Right renal cortex interstitium (tissue), 3 donors: ENCODE data around the gene ARHGAP22. TPM values are rescaled to one million over a fixed set of nuclear protein-coding genes. Genes with fewer than 3 reads are reported as not detected.

Source experiments
- DNase-seq, 3 donors: peaks; one replicate each; pipeline ENCODE4 v3.0.0-alpha.2; 2013; ENCODE audit warnings: low read depth in 3 of 3, low spot score in 2 of 3
- polyA plus RNA-seq, 3 donors: library from polyadenylated mRNA; unstranded; fragments of 120-200 nt; gene quantifications; one replicate each; pipeline ENCODE4 v1.2.1, GENCODE V29; 2013; ENCODE audit not compliant: insufficient read length in 3 of 3

ARHGAP22 gene
- polyA plus RNA-seq, 3 donors = 1.1 to 1.7 (median 1.1) TPM

DNA sequence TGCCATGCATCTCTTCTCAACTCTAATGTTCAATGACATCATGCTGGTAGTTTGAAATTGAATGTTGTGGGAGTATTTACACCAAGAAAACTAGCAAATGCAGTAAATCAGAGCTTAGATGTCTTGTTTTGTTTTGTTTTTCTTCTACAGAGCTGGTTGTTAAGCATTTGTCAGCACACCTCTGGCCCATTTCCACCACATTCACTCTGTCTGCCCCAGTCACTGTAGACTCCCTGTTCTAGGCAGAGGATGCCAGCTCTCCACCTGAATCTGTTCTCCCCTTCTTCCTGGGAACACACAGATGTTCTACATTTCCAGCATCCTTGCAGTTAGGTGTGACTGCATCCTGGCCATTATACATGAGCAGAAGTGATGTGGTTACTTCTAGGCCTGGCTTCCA is 4.1 kb upstream of the ARHGAP22 start:
- no peak for DNase-seq

DNA sequence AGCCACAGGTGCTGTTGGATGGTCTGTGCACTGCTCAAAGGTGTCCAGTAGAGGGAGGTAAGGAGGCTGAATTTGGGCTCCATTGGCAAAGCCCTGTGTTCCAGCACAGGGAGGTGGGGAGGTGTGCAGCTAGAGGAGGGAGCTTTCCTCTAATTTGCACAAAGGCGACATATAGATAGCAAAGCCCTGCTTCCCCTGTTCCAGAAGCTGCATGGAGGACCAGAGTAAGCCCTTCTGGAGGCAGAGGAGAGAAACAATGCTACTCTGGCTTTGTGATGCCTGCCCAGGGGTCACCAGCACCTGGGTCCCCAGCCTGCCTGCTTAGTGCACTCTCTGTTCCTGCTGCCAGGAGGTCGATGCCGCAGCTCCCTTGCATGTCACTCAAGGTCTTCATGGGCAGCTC is 3.4 kb upstream of the ARHGAP22 start:
- DNase-seq = no peak

DNA sequence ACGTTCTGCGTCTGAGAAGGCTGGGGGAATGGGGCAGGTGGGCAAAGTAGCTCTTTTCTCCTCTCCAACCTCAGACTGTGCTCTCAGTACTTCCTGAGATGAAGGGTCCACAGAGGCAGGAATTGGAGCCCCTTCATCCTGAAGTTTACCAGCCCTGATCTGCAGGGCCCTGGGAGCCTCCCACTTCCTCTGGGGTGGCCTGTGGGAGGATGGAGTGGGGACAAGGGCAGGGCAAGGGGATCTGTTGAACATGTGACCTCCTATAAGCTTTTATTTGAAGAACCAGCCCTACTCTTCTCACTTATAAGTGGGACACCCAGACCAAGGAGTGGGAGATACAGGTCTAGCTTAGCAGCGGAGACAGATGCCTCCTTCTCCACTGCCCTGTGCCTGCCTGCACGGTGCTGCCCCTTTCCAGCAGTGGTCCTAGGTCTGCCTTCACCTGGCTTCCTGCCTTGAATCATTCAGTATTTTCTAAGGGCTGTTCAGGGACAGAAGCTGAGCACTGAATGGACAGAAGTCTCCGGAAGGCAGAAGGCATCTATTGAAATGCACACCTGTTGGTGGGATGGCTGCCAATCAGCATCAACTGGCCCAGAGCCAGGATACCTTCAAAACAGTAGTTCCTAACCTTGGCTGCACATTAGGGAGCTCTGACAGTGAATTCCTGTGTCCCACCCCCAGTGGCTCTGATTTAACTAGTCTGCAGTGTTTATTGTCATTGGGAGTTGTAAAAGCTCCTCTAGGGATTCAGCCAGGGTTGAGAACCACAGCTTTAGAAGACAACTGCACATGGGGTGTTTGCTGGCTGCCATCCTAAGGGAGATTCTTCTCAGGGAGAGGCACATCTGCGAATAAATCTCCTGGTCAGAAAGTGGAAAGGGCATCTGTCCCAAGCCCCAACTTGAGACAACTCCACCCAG is 2.7 kb upstream of the ARHGAP22 start:
- DNase-seq = no peak

DNA sequence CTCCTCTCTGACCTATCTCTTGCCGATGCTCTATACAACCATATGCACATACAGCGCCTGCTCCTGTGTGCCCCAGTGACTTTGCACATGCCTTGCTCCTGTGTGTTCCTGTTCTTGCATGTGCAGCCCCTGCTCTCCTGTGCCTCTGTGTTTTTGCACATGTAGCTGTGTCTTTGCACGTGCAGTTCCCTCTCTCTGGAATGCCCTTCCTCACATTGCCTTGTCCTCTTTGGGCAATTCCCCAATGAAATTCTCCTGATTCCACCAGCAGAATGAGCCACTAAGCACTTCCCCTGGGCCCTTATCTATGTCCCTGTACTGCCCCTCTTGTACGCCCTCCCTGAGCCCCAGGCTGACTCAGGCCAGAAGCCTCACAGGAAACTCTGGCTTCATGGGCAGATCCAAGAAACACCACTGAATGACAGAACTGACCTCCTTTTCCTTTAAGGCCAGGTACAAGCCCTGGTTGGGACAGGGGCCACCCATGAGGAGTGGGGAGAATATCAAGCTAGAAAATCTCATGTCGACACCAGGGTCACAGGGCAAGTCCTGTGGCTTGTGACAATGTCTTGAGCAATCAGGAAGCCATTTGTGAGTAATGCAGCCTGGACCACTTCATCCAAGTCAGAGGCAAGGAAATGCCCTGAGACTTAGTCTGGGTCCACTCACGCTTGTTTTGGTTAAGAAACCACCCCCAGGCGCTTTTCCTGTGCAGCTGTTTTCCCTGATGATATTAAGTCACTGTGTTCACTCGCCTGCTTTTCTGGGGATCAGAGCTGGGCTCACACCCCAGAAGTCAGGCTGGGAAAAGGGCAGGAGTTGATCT is 1.9 kb upstream of the ARHGAP22 start:
- DNase-seq = no peak

DNA sequence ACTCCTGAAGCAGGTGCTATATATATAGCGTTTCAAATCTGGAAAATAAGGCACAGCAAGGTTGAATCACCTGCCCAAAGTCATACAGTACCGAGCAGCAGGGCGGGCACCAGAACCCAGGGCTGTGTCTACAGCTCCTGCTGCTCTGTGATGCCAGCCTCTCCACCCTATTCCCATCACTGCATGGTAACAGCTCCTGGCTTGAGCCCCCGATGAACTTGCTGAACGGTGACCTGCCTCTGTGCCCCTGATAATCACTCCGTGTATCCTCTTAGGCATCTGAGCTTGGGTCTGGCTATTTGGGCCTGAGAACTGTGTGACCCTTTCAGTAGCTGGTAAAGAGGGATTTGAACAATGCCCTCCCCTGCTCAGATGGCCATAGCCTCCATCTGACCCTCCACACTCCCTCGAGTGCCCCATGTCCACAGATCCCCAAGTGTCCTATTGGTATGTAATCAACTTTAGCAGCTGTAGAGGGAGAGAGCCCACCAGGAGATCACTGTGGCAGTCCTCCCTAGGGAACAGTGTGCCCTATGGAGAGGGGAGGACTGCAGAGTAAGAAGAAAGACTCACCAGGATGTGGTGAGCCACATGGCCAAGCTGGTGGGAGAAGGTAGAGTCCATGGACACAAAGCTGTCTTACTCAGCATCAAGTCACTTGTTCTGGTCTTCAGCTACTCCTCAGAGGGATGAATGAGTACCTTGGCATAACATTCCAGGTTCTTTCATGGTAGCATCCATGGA is 1.1 kb upstream of the ARHGAP22 start:
- DNase-seq = no peak

DNA sequence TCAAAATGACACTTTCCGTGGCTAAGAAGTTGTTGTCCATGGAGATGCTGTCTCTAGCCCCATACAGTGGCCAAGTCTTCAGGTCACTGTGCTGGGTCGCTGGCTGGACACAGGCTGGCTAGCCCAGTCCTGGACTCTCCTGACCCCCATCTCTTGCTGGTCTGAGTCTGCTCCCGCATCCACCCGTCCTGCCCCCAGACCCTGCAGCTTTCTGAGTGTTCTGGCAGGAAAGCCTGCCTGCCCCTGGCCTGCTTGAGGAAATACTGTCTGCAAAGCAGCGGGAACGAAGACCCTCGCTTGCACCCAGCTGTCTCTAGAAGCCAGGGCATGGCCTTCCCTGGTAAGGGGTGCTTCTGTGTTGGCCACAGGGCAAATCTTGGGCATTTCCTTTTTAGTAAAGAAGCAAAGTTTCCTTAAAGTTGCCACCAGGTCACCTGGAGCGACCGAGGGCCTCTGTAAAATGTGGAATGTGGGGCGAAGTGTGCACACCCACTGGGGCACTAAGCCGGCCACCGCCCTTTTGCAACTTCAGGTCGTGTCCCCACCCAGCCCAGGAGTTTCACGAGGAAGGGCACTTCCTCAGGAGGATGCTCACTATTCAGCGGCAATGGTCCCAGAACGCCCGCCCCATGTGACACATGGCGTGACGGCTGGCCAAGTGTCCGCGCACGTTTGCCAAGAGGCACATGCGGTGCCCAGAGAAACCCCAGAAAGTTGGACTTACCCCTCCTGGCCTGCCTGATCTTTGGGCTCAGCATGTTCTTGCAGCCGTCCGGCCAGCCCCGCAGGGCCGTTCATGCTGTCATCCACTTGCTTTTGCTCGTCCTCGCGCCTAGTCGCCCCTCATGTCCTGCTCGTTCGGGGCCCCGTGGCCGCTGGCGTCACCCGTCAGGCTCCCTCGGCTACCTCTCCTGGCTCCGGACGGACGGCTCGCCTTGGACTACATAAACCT is 558 bp downstream of the ARHGAP22 start:
- no peak for DNase-seq

DNA sequence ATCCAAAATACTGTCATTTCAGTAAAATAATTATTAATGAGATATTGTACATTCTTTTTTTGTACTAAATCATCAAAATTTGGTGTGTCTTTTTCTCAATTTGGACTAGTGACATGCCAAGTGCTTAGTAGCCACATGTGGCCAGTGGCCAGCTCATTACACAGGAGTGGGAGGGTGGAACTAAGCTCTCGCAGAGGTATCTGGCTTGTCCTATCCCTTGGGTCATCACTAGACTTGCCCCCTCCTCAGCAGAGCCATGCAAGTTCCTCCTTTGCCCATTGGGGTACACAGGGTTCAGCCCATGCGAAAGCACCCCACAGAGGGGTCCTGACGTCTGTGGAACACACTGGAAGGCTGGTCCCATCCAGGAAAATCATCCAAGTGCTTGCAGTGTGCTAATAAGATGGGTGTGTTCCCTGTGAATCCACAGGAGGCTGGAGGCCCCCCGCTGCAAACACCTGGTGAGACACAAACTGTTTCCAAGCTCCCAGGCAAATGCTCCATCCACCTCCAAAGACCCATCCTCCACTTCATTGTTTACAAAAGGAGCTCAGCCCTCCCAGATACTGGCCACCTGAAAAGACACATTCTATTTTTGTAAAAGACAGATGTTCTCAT is 1.3 kb downstream of the ARHGAP22 start:
- DNase-seq = no peak

DNA sequence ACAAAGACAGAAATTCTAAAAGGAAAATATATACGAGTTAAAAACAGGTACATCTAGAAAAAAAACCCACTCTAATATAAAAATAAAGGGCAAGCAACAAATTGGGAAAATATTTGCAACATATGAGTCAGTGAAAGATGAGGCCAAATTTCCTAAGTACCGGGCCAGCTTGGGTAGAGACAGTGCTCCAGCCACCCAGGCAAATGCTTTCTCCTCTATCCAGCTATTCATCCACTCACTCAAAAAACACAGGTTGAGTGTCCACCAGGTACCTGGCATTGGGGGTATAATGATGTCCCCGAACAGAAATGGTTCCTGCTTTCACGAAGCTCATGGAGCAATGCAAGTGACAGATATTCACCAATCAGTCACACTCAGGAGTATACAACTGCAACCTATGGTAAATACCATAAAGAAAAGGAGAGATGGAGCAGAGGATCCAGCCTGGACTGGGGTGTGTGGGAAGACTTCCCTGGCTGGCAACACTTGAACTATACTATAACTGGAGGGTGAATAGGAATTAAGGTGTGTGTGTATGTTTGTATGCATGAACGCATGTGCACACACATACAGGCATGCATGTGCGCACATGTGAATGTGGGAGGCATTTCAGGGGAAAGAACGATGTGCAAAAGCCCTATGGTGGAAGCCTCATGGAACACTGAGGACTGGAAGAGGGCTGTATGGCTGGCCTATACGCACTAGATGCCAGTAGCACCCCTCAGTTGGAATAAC is 2.3 kb downstream of the ARHGAP22 start:
- DNase-seq = no peak

DNA sequence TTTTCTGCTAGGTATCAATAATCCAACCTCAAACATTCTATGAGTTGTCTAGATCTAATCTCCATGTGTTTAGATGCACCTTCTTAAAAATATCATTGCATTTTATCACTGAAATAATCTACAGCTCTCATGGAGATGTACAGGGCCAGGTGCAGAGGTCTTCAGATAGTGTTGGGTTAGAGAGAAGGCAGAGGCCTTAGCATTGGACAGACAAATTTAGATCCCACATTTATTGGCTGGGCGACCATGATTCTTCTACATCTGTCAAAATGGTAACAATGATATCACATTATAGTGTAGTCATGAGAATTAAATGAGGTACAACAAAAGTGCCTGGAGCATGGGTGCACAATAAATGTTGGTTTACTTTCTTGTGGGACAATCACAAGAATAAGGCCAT is 3.1 kb downstream of the ARHGAP22 start:
- no peak for DNase-seq

DNA sequence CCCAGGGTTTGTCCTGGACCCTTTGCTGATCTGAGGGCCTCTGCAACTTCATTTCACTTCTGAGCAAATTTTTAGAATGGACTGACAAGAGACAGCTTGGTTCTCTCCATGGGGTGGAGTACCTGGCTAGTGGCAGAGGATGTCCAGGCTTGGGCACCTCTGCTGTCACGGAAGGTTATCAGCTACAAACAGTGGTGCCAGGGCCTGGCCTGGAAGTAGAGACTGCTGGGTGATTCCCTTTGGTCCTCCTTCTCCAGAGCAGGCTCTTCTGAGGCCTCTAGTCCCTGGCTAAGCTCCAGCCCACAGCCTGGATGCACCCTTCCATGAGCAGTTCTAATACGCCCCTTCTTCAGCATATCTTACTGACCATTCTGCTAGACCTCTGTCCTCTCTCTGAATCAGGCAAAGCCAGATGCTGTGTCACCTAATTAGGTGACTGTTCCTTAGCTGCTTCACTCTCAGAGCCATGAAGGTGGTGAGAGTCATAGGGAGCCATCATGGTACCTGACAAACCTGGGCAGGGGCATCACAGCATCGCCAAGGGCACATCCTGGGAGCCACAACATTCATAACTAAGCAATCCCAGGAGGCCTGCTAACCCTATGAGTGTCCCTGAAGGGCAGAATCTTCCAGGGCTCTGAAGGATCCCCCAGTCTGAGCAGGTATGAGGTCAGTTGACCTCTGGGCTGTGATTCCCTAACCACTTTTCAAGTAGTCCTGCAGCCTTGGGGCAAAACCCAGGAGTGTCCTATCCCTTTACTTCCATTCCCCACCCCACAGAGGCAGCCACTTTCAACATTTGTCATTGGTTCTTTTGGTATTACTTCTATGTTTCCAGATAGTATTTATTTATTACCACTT is 4.0 kb downstream of the ARHGAP22 start:
- DNase-seq = no peak

DNA sequence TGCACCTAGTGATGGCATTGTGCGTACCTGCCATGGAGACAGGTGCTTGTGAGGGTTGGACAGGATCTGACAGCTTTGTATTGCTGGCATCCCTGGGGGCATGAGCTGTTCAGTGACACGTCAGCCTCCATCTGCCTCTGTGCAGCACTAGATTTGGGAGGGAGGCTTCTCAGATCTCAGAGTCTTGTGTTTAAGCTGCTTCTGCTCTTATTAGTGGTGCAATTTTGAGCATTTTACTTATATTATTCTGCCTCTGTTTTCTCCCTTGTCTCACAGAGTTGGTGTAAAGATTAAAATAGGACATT is 5.1 kb downstream of the ARHGAP22 start:
- no peak for DNase-seq

DNA sequence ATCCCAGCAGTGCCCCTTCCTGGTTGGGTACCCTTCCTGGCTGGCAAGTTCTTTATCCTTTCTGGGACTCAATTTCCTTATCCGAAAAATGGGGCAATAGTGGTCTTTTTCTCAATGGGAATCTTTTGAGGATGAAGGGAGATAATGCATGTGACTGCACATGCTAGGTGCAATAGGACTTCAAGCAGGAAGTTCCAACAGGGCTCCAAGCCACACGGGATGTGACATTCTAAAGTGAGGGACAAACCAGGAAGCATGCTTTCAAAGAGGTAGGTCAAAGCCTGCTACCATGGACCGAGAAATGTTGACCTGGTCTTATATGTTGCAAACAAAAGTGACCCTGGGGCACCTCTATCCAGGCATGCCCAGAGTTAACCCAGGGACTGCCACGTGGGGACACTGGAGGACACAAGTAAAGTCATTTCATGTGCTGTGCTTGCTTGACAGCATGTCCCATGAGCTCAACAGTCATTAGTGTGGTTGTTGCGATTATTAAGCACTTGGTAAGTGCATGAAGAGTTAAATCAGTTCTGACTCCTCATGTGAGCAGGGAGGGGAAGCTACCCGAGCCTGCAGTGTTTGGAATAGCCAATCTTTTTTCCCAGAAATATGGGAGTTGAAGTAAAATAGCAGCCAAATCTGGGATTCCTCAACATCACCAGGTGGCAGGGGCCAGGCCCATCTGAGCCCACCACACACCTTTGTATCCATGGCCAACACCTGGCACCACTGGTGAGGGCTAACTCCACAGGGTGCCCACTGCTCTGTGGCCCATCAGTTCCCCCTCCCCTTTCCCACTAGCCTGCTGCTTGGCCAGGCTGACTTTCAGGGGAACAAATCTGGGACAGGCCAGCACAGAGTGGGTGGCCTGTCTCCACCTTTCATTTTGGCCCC is 5.7 kb downstream of the ARHGAP22 start:
- no peak for DNase-seq

DNA sequence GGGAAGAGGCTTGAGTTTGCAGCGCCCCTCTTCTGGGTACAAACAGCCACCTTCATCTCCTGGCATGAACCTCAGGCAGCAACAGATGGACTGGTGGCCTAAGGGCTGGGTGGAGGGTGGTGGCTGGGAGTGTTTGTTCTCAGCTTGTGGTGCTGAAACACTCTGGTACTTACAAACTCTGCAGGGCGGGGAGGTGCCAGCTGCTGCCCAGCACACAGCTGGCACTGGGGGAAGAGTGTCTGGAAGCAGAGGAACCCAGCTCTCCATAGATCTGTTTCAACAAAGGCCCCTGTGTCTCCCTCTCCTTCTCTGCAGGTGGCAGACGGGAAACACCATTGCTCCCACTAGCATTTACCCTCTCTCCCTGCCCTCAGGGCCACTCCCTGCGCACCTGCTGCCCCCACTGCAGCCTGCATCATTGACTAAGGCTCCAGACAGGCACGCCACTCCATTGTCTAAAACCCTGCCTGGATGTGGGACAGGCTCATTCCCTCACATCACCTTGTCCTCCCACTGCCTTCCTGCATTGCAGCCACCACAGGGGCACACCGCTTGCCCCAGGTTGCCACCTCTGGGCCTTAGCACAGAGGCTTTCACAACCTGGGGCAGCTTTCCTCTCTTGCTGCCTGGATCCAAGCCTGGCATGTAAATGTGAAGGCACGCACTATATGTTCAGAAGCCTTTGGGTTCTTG is 6.5 kb downstream of the ARHGAP22 start:
- DNase-seq = no peak

DNA sequence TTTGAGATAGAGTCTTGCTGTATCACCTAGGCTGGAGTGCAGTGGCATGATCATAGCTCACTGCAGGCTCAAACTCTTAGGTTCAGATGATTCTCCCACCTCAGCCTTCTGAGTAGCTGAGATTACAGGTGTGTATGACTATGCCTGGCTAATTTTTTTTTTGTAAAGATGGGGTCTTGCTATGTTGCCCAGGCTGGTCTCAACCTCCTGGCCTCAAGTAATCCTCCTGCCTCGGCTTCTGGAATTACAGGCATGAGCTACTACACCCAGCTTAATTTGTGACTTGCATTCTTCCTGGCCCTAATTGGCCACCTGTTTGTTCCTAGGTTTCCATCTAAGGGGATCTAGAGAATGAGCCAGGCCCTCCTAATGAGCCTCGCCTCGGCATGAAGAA is 9.3 kb downstream of the ARHGAP22 start:
- DNase-seq = no peak

DNA sequence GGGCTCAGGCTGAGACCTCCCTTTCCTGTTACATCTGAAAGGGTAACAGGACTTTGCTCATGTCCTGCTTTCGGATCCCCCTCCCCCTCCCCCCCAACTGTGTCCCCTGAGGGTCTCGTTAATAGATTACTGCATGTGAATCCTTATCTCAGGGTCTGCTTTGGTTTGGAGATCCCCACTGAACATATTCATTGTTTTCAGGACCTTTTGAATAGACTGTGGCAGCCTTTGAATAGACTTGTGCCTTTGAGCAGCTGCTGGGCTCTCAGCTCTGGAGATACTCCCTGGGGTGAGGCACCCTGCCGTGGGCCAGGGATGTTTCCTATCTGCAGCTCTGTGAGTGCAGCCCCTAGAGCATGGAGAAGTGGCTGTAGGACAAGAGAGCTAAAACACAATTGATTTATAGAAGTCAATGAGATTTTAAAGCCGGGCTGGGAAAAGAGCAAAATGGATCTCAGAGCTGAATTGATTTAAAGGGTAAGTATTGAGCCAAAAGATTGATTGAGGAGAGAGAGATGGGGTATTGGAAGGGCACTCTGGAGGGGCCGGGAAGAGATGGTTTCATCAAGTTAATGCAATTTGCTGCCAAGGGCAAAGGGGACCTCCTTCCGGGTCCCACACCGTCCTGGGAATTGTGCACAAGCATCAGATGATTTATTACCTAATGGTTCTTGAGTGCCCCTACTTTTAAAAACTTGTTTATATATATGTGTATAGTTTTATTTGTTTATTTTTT is 9.9 kb downstream of the ARHGAP22 start:
- DNase-seq = no peak

DNA sequence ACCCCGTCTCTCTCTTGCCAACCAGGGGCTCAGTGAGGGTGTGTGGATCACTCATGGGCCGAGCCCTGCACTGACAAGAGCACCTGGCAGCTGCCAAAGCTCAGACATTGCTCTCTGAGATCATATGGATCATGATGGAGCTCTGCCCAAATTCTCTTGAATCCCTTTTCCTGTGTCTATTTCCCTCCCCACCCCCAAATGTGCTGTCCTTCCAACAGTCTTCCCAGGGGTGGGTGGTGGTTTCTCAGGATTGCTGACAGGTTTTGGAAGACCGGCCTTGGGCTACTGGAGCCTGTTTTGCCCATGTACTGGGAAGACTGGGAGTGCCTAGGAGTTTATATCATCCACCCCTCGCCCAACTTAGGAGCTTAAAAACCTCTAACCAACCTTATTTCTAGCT is 10.5 kb downstream of the ARHGAP22 start:
- DNase-seq = no peak
